ENCODE results near the gene L3MBTL4. TPM values are rescaled to one million over a fixed set of nuclear protein-coding genes. Genes with fewer than 3 reads are reported as not detected.

L3MBTL4 gene
- total and polyA plus RNA-seq, 9 of the 15 experiments (the other 6 are each of a cell fraction or from before 2014, with no cell fraction given): not detected

GRCh38 chr18:6437937-6438818, 23.5 kb upstream of the L3MBTL4 start:
- H3K79me2 ChIP-seq (ENCODE audit: control insufficient read depth, insufficient read depth, low read length): no peaks in the 10 kb centered on the region
- no peak for TF ChIP-seq ZNF717 (CRISPR knock-in tag; IDR thresholded peaks at IDR 0.05)
- no peak for TF ChIP-seq E2F8 (IDR thresholded peaks at IDR 0.05; ENCODE audit: low read depth, partially characterized antibody)
- no peak for TF ChIP-seq FOXK2 (conservative IDR thresholded peaks at IDR 0.05 in 1 of 2, IDR thresholded peaks at IDR 0.05 in 1 of 2; ENCODE audit: low read depth in 2 of 2)
- TF ChIP-seq ASH1L (IDR thresholded peaks at IDR 0.05; ENCODE audit: borderline replicate concordance, low read depth, partially characterized antibody): no peak
- no peak for TF ChIP-seq IRF1 (CRISPR knock-in tag; IDR thresholded peaks at IDR 0.05; ENCODE audit: borderline replicate concordance)
- TF ChIP-seq KAT7 (CRISPR knock-in tag; IDR thresholded peaks at IDR 0.05; ENCODE audit: borderline replicate concordance): no peak
- TF ChIP-seq MECOM (CRISPR knock-in tag; IDR thresholded peaks at IDR 0.05): no peak
- H3K9me1 ChIP-seq (ENCODE audit: control insufficient read depth, insufficient read depth, low read length): no peaks in the 10 kb centered on the region
- no peaks in the 10 kb centered on the region for H3K4me1 ChIP-seq (replicated peaks in 1 of 2; ENCODE audit: control insufficient read depth in 2 of 2, insufficient read depth in 2 of 2, low read length in 2 of 2)
- H3K9ac ChIP-seq (ENCODE audit: insufficient read depth in 1 of 2, low read depth in 2 of 2, low read length in 2 of 2): no peak overlapping the region
- no peaks in the 10 kb centered on the region for H3K9me3 ChIP-seq (replicated peaks; ENCODE audit: control insufficient read depth, insufficient read depth, low read depth, low read length)
- H3K4me2 ChIP-seq (ENCODE audit: insufficient read depth, low read length): no peak overlapping the region
- in situ Hi-C loops (cut with MboI) (no loop called here), intact Hi-C loops (cut with micrococcal nuclease) (no loop called here)
- no peak for ATAC-seq
- no TSS peak for BruUV-seq (replicated peaks)
- no peaks in the 10 kb centered on the region for H3K36me3 ChIP-seq (ENCODE audit: control insufficient read depth, insufficient read depth, low read length)
- WGBS (ENCODE audit: insufficient coverage, low coverage, missing lambda C conversion rate): 1% methylated on average over 13 of the region's 13 CpGs
- no peak overlapping the region for H3K4me3 ChIP-seq
- DNase-seq (ENCODE audit: extremely low read depth in 1 of 4, low spot score in 3 of 4): no peak
- no peak for FAIRE-seq
- no peak overlapping the region for H3K27ac ChIP-seq (ENCODE audit: extremely low read depth, low read depth, low read length)
- ChIA-PET CTCF (ENCODE audit: low intra/inter-chr PET ratio) (no interaction called here), POLR2A (no interaction called here)
- H4K20me1 ChIP-seq (replicated peaks; ENCODE audit: control insufficient read depth, insufficient read depth, low read length): no peaks in the 10 kb centered on the region
- no peaks in the 10 kb centered on the region for H3K27me3 ChIP-seq (ENCODE audit: control insufficient read depth in 2 of 2, insufficient read depth in 2 of 2, low read length in 2 of 2)
- H2AFZ ChIP-seq (ENCODE audit: low read depth, low read length): no peak overlapping the region

Data from K562 (cell line).